GM21786 (cell line): ENCODE measurements around the gene ACVR1.
"Not testable (repeated sequence)": the region's sequence is repeated elsewhere in the genome, so short reads cannot be mapped to it uniquely, and the experiment has no call there.

Experiments
- ATAC-seq: cut with Tn5 transposase; IDR thresholded peaks from one replicate; pipeline ENCODE4 v1.9.1; 2021; ENCODE audit not compliant: unreplicated experiment

Gene ACVR1

GRCh38 chr2:157761520-157761919 lies 114.6 kb downstream of the ACVR1 start:
- ATAC-seq = no peak

- ATAC-seq = no peak
These were observed 115.2 kb downstream of the ACVR1 start for GRCh38 chr2:157760949-157761348.

- no peak for ATAC-seq
These were observed 116.3 kb downstream of the ACVR1 start for GRCh38 chr2:157759855-157760254.

- ATAC-seq = no peak
These were observed 117.5 kb downstream of the ACVR1 start for GRCh38 chr2:157758586-157758985.

GRCh38 chr2:157757500-157757899 lies 118.6 kb downstream of the ACVR1 start:
- ATAC-seq = no peak

- not testable (repeated sequence) for ATAC-seq
These were observed 119.7 kb downstream of the ACVR1 start for GRCh38 chr2:157756447-157756846.

- no peak for ATAC-seq
These were observed 124.6 kb downstream of the ACVR1 start for GRCh38 chr2:157751462-157752058.

GRCh38 chr2:157749684-157750083 lies 126.4 kb downstream of the ACVR1 start:
- no peak for ATAC-seq

GRCh38 chr2:157748371-157749142 lies 127.6 kb downstream of the ACVR1 start:
- no peak for ATAC-seq

- ATAC-seq = peak; percentile 37
These were observed 128.3 kb downstream of the ACVR1 start for GRCh38 chr2:157747695-157748370.

- no peak for ATAC-seq
These were observed 128.8 kb downstream of the ACVR1 start for GRCh38 chr2:157747280-157747679.

- ATAC-seq = no peak
These were observed 129.7 kb downstream of the ACVR1 start for GRCh38 chr2:157746234-157746950.

- ATAC-seq = no peak
These were observed 131.5 kb downstream of the ACVR1 start for GRCh38 chr2:157744571-157745076.

- ATAC-seq = peak; percentile 56
These were observed 133.1 kb downstream of the ACVR1 start for GRCh38 chr2:157743051-157743450.

- no peak for ATAC-seq
These were observed 134.2 kb downstream of the ACVR1 start for GRCh38 chr2:157741819-157742484.

GRCh38 chr2:157737656-157738055 lies 138.5 kb downstream of the ACVR1 start:
- no peak for ATAC-seq

- ATAC-seq = peak; percentile 43
These were observed 140.6 kb downstream of the ACVR1 start for GRCh38 chr2:157735532-157735931.

- no peak for ATAC-seq
These were observed 142.9 kb downstream of the ACVR1 start for GRCh38 chr2:157733263-157733662.

- no peak for ATAC-seq
These were observed 143.5 kb downstream of the ACVR1 start for GRCh38 chr2:157732596-157732995.

GRCh38 chr2:157727693-157728092 lies 148.4 kb downstream of the ACVR1 start:
- no peak for ATAC-seq

- ATAC-seq = no peak
These were observed 149.2 kb downstream of the ACVR1 start for GRCh38 chr2:157726946-157727345.
